NCI-H69 (cell line): ENCODE measurements around the gene MAPKAP1.
"Not testable (repeated sequence)": the region's sequence is repeated elsewhere in the genome, so short reads cannot be mapped to it uniquely, and the experiment has no call there.

Source experiments
- DNase-seq: peaks from one replicate; lab custom pipeline; 2025; lab: John Stamatoyannopoulos, UW

The MAPKAP1 gene

DNA sequence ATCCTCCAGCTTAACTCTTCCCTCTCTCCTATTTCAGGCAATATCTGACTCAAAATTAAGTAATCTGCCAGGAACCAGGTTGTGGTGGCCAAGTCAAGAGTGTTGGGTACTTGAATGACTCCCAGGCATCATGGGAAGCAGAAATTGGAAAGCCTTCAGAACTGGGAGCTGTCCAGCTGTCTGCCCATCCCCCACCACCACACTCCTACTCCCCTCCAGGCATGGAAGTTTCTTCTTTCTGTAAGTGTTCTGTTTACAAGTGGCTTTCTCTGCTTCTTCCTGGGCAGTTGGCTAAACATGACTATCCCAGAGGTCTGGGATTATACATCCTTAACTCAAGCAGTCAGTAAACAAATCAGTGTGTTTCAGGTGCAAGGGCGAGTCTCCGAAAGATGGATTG, 25.6 kb upstream of the MAPKAP1 start:
- peak; percentile 22 for DNase-seq

DNA sequence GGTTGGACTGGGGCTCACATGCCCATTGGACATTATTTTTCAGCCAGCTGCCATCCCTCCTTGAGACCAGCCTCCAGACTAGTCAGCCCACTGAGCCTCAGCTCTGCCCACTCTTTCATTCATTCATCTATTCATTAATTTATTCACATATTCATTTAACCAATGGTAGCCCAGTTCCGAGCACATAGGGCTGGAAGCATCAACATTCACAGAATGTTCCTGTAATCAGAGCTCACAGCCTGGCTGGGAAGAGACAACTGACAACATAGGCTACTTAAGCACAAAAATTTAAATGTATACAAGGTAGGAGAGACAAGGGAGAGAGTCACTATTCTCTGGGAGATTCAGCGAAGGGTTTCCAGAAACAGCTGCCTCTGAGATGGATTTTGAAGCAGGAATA, 23.2 kb upstream of the MAPKAP1 start:
- no peak for DNase-seq

DNA sequence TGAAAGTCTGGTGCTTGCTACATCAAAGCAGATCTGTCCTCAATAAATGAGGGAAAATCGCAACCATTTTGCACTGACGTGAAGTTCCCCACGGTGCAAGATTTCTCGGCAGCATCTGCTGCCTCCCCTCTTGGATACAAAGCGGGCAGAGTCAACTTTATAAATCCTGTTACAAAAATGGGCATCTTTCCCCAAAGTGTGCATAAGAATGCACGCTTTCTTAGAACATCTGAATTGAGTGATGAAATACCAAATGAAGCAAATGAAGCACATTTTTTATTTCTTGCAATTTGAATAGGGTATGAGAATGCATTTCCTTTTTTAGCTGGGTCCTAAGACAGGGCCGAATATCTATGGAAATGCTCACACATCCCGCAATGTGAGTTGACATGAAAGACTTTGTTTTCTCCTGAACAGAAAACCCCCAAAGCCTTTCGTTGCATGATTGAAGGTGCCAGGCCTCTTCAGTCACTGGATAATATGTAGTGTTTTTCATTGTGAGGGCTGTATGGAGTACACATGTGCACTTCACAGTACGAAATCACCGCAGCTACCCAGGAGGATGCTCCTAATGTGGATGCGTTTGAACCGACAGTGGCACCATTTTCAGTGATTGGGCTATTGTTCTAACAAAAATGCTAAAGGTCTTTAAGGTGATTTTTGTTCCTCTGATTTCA, 19.6 kb upstream of the MAPKAP1 start:
- DNase-seq, result no peak

DNA sequence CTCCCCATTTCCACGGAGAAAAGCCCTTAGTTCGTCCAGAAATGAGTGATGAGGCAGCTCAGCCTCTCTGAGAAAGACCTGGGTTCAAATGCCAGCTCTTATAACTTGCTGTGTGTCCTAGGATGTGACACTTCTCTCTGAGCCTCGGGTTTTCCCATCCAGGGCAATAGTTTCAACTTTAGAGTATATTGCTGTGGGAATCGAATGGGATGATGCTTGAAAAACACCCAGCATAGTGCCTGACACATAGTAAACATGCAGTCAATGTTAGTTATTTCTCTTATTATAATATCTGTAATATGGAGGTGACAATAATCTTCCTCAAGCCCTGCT, 430 bp upstream of the MAPKAP1 start:
- no peak for DNase-seq

DNA sequence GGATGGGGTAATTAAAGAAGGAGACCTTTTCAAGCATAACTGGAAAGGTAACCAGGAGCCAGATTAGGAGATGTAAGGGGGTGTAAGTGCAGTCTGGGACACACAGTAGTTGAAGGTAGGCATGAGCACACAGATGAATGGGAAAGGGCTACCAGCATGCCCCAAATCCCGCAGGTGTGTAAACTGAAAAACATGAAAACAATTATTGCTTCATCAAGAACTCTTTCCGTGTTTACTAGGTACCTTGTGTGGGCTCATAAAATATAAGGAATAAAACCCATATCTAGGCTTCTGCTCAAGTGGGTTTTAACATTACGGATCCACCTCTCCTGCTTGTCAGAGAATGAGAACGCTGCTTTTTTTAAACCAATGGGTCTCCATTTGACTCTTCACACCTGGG, 1.1 kb downstream of the MAPKAP1 start:
- DNase-seq, result no peak

DNA sequence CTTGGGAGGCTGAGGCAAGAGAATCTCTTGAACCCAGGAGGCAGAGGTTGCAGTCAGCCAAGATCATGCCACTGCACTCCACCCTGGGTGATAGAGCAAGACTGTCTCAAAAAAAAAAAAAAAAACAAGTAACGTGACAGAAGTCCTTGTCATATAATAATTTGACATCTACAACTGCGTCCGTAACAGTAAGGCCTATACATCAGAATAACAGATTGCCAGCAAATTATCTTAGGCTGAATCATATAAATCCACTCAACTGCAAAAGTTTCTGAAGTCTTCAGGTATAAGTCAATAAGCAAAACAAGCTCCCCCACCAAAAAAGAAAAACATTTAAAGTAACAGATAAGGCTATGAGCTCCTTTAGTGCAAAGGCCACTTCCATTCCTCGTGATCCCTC, 3.3 kb downstream of the MAPKAP1 start:
- no peak for DNase-seq

DNA sequence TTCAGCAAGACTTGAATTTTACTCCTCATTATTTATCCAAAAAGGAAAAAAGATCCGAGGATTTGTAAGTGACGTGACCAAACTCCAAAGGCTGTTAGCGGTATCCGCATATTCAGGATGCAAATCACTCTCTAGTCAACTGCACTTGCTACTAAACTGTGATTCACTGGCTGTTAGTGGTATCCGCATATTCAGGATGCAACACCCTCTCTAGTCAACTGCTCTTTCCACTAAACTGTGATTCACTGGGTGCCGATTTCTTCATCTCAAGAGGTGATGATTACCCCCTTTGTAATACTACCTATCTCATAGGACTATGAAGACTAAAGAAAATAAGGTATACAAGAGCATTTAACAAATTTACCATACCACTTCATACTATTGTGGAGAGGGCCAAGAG, 5.7 kb downstream of the MAPKAP1 start:
- no peak for DNase-seq

DNA sequence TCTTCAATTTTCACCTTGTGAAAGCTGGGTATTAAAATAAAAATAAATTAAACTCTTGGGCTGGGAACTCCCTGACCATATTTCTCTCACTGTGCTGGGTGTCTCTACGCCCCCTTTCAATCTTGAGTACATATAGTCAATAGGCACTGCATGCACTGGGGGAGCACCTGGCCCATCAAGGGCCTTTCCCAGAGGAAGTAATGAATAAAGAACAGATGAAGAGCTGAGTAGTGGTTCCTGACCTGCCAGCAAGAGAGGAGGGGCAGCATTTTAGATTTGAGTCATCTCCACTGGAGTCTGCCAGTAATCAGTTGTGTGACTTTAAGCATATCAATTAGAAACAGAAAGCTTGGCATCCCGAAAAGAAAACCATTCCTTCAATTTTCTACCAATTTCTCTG, 6.2 kb downstream of the MAPKAP1 start:
- peak; percentile 21 for DNase-seq

DNA sequence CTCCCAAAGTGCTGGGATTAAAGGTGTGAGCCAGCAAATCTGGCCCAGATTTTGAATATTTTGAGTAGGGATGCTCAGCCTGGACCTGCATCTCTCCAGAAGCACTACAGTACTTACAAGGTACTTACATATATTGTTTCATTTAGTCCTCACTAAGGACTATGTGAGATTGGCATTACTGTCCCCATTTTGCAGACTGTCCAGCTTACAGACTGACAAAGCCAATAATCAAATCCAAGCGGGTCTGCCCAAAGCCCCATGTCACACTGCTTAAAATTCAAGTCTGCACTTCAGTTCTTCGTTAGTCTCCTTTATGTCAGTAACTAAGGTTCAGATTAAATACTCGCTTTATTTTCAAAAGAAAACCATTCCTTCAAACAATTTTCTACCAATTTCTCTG, 7.1 kb downstream of the MAPKAP1 start:
- no peak for DNase-seq

DNA sequence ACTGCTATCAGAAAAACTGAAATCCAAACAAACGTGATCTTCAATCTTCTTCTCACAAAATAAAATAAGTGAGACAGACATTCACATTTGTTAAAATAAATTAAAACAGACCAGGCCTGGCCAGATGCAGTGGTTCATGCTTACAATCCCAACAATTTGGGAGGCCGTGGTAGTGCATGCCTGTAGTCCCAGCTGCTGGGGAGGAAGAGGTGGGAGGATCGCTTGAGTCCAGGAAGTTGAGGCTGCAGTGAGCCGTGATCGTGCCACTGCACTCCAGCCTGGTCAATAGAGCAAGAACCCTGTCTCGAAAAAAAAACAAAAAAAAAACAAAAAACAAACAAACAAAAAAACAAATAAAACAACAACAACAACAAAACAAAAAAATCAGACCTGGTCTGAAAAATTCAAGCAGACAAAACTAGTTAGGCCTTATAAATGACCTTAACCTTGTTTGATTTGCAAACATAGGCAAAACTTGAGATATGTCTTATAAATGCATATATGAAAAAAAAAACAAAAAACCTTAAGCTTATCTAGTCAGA, 10.8 kb downstream of the MAPKAP1 start:
- no peak for DNase-seq

DNA sequence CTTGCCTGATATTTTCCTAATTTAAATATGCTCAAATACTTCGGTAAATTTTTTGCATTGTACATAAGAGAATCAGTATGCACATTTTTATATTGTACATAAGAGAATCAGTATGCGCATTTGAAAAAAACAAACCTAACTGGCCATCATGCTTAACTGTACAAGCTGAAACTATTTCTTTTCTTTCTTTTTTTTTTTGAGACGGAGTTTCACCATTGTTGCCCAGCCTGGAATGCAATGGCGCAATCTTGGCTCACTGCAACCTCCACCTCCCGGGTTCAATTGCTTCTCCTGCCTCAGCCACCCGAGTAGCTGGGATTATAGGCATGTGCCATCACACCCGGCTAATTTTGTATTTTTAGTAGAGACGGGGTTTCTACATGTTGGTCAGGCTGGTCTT, 11.5 kb downstream of the MAPKAP1 start:
- DNase-seq, result not testable (repeated sequence)

DNA sequence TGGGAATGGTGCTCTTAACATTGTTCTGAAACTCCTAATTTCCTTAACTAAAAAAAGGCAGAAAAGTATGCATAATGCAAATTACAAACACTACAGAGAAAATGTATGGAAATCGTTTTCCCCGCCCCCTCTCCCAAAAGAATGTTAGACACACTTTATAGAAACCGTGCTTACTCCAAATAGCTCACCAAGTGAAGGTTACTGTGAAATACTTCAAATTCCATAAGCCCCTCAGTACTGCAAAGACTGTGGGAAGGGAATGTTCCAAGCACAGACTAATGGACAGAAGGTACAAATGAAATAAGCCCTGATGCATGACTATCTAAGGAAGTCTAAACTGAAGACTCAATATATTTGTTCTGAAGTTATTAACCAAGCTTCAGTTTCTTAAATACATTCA, 12.5 kb downstream of the MAPKAP1 start:
- DNase-seq, result no peak

DNA sequence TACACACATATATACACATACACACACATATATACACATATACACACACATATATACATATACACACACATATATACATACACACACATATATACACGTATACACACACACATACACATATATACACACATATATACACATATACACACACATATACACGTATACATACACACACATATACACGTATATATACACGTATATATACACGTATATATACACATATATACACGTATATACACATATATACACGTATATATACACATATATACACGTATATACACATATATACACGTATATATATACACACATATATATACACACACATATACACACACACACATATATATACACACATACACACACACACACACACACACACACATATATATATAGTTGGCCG, 13.5 kb downstream of the MAPKAP1 start:
- DNase-seq, result not testable (repeated sequence)

DNA sequence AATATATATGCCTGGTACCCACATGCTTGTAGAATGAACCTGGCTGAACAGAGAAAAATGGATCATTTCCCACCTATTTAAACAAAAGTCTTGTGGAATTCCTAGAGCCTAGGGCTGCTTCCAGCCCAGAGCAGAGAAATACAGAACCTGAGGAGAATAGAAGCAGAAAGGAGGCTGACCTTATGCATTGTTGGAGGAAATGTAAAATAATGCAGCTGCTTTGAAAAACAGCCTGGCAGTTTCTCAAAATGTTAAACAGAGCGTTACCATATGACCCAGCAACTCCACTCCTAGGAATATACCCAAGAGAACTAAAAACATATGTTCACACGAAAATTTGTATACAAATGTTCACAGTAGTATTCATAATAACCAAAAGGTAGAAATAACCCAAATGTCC, 15.1 kb downstream of the MAPKAP1 start:
- DNase-seq, result no peak

DNA sequence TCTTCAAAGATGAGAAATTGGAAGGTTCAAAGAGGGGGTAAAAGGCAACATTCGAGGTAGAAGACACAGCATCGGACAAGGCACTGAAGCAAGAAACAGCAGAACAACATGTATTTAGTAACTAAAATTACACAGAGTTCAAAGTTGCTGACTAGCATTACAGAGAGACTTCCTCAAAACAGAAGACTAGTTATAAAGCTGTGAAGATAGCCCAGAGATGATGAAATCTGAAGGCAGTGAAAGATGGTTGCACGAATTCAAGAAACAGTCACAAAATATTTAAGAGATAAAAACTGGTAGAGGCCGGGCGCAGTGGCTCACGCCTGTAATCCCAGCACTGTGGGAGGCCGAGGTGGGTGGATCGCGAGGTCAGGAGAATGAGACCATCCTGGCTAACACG, 16.3 kb downstream of the MAPKAP1 start:
- no peak for DNase-seq

DNA sequence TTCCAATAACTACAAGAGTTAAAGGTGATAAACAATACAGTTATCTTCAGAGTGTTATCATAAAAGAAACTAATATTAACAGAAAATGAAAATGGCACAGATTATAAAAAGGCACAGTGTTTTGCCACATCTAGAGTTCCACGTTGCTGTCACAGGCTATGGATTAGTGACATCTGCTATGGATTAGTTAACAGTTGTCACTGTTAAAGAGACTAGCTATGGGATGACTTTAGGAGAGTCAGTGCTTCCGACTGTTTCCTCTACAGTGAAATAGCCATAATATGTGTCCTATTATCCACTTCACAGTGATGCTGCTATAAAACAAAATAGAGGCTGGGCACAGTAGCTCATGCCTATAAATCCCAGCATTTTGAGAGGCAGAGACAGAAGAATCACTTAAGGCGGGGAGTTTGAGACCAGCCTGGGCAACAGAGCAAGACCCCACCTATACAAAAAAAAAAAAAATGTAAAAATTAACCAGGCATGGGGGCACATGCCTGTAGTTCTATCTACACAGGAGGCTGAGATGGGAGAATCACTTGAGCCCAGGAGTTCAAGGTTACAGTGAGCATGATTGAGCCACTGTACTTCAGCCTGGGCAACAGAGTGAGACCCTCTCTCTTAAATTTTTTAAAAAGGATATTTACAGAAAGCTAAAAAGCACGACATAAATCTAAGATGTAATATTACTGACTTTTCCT, 19.7 kb downstream of the MAPKAP1 start:
- no peak for DNase-seq

DNA sequence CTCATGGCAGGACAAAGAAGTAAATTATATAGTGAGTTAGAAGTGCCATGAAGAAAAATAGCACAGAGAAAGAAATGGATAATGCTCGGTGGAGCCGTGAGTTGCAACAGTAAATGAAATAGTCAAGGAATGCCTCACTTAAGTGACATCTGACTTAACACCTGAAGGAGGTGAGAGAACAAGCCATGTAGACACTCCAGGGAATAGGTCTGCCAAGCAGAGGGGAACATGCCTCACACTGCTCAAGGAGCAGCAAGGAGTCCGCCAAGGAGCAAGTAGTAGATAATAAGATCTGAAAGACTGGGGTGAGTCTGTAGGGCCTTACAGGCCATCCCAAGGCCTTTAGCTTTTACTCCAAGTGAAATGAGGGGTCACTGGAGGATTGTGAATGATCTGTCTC, 21.8 kb downstream of the MAPKAP1 start:
- no peak for DNase-seq

DNA sequence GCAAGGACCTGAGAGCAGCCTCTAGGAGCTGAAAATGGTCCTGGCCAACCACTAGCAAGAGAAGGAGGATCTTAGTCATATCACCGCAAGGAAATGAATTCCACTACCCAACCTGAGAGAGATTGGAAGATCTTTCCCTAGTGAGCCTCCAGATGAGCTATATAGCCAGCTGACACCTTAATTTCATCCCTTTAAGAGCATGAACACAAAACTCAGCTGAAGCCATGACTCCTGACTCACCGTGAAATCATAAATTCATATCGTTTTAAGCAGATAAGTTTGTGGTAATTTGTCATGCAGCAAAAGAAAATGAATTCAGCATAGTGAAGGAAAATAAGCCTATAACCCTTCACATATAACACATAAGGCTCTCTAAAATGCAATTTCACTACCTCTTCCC, 23.5 kb downstream of the MAPKAP1 start:
- DNase-seq, result no peak

DNA sequence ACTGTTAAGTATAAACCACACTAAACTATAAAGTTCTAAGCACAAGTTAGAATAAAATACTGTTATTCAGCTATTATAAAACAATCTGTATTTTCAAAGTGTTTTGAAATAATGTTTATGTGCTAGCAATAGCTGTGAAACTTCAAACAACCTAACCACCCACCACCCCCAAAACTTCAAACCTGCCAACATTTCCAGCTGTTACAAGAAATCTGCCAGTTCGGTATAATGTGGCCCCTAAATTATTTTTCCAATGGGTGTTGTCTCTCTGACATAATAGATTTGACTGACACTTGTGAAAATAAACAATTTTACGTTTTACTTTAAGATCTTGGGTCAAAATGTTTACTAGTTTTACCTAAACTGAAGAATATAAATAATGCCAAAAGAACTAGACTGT, 24.7 kb downstream of the MAPKAP1 start:
- DNase-seq, result no peak

DNA sequence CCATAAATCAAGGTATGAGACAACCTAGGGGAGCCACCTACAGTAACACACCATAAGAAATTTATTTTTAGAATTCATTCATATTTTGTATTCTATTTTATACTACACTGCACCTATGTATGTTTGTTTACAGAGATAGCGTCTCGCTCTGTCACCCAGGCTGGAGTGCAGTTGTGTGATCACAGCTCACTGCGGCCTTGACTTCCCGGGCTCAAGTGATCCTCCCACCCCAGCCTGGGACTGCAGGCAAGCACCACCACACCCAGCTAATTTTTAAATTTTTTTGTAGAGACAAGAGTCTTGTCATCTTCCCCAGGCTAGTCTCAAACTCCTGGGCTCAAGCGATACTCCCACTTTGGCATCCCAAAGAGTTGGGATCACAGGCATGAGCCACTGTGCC, 25.4 kb downstream of the MAPKAP1 start:
- no peak for DNase-seq

DNA sequence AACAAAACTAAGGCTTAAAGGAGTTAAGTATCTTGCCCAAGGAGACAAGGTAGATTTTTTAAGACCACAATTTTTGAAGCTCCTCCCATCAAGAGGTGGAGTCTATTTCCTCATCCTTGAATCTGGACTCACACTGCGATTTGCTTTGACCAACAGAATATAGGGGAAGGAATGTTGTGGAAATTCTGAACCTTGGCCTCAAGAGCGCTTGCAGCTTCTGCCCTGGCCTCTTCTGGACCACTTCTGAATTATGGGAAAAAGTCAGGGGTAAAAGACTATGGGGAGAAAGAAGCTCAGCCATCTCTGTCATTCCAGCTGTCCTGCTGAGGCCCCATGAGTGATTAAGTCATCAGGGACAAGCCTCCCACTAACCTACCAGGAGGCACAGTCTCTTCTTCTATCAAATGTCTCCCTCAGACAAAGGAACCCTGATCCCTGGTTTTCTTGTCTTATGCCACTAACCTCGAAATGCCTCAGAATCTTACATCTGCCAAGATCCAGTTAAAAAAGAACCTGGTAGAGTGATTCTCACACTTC, 25.9 kb downstream of the MAPKAP1 start:
- DNase-seq, result no peak

DNA sequence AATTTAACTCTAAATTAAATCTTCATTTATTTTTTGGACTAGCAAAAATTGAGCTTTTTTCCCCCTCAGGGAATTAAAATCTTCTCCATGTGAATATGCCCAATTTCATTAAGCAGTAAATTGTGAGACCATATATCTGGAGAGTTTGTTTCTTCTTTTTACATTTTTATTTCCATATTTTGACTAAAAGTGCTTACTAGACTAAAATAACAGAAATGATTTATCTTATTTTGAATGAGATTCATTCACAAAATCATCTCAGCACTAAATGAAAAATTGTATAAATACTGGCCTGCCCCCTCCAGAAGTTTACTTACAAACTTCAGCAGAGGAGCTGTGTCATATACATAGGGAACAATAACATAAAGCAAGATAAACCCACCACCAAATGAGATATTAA, 26.6 kb downstream of the MAPKAP1 start:
- no peak for DNase-seq

DNA sequence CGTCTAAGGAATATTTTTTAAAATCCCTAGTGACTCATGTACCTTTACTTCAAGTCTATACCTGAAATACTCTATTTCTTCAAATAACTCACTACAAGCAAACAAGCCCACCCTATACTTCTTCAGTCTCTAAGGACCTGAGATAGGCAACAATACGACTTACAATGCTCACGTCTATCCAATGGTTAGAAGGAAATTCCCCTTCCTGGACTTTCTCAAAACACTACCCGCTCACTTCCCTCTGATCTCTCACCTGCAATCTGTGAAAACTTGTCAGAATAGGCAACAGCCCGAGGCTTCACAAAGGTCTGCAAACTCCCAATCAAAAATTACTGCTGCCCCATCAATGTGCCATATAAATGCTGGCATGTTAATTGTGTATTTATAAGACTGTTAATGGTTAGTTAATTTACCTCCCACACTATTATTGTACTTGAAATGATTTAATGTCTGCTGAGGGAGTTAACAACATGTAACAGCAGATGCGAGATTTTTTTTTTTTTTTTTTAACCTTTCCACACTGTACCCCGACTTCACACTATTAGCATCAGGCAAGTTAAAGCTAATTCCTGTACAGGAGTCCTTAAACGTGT, 27.3 kb downstream of the MAPKAP1 start:
- peak; percentile 57 for DNase-seq
